Fibroblast of skin of back (primary cell): Measurements from ENCODE around the gene REEP3.

Experiments
- DNase-seq: peaks from one replicate; pipeline ENCODE4 v3.0.0-alpha.2; 2013

Gene REEP3

GRCh38 chr10:63591600-63592379, 70.6 kb downstream of the REEP3 start:
- peak; percentile 33 for DNase-seq

DNA sequence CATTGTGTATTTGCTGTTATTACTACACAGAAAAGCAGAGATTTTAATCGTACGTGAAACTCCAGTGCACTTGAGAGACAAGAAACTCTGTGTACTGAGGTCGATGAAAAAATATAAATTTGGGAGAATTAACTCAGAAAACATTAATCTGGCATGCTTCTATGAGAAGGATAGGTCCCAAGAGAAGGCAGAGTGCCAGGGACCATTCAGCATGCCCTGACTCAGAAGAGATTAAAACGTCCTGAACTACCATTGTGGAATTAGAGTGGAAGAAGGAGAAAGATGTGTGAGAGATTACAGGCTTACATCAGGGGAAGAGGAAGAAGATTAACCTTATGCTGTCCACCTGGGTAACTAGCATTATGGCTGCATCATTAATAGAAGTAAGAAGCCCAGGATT, 72.4 kb downstream of the REEP3 start:
- DNase-seq: no peak

- no peak for DNase-seq
Measured at GRCh38 chr10:63595072-63595471, 73.9 kb downstream of the REEP3 start.

DNA sequence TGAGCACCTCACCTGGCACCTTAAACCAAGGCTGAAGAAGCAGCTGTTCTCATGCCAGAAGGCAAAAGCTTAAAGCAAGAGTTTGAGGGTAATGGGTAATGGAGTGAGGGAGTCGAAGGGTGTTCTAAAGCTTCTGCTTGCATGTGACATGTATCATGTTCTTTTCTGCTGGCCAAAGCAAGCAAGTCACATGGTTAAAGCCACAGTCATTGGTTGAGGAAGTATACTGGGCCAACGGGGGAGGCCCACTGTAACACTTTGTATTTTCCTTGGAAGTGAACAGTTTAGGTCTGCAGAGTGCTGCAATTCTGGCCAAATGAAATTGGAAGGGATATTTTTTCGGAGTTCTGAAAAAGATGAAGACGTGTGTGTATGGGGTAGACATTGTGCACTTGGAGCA, 75.7 kb downstream of the REEP3 start:
- no peak for DNase-seq

DNA sequence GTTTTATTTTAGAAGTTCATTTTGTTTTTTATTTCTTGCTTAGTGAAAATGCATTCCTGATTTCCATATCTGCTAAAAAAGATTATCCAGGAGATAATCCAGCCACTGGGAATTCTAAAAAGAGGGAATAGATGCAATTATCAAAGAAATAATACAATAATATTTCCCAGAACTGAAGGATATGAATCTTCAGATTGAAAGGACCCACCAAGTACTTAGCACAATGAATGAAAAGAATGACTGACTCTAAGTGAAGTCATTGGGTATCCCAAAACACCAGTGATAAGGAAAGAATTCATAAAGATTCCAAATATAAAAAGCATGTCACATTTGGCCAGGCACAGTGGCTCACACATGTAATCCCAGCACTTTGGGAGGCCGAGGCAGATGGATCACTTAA, 79.3 kb downstream of the REEP3 start:
- no peak for DNase-seq

GRCh38 chr10:63603709-63604445, 82.7 kb downstream of the REEP3 start:
- DNase-seq: no peak

DNA sequence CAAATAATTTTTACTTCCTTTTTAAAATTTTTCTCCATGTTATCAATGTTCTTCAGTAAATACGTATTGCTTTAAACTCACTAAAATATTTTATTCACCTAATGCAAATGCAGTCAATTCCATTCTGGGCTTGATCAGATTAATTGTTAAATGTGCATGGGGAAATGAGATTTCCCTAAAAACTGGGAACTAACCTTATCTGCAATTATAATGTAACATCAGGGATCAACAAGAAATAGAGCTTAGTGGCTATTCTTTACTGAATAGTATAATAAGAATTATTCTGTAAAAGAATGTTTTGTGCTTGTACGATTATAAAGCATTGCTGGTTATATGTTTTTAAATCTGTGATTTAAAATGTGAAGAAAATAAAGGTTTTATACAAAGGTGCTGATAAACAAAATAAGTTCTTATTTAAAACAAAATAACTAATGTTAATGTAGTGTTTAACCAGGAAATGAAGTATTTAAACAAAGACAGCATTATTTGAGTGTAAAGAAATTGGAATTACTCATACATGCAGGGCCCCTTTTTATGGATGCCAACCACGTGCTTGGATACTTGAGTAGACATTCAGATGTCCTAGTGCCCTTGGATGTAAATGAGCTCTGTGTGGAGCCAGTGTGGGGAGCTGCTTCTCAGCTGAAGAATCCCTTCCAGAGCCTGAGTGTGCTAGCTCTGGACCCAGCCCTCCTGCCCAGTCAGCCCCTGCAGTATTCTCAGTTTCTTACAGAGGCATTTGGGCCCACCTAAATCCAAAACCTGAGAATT, 84.2 kb downstream of the REEP3 start:
- no peak for DNase-seq

- no peak for DNase-seq
Measured at GRCh38 chr10:63608511-63608910, 87.3 kb downstream of the REEP3 start.

GRCh38 chr10:63611078-63611477, 89.9 kb downstream of the REEP3 start:
- peak; percentile 70 for DNase-seq

DNA sequence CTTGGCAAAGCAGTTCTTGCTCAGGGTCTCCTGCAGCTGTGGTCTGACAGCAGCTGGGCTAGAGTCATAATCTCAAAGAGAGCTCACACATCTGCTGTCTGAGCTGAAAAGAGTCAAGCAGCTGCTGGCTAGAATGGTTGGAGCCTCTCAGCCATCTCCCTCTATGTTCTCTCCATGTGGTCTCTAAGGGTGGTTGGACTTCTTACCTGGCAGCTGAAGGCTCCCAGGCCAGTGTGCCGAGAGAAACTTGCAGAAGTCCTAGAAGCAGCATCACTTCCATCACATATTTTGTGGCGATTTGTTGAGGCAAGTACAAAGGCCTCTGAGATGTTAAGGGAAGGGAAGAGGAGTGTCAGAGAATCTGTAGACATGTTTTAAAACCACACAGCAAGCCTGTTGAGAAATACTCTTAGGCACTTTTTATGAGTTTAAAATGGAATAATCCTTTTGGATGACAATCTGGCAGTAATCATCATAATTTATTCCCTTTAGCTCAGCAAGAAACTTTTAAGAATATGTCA, 93.2 kb downstream of the REEP3 start:
- DNase-seq: no peak

DNA sequence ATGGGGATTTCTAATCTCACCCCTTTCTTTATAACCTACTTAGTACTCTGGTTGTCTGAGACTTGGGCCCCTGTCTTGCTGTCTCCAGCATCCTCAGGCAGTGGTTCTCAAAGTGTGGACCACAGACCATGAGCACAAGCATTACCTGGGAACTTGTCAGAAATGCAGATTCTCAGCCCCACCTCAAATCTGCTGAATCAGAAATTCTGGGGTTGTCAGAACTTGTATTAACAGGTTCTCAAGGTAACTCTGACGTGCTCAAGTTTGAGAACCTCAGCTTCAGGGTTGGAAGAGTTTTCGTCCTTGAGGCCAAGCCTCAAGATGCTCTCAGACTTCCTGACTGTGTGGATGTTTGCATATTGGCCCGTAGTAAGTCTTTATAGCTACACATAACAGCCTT, 97.4 kb downstream of the REEP3 start:
- no peak for DNase-seq

DNA sequence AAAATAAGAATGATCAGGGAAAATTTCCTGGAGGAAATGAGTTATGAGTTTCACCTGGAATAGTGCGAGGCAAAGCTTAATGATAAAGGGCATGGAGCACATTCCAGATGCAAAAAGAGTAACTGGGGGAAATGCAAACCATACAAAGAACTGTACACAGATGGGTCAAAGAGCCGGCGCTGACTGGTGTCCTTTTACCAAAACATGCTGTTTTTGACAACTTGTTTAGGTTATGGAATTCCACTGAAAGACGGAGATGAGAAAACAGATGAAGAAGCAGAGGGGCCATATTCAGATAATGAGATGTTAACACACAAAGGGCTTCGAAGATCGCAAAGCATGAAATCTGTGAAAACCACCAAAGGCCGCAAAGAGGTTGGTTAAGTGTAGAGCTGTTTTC, 98.2 kb downstream of the REEP3 start:
- no peak for DNase-seq

- no peak for DNase-seq
Measured at GRCh38 chr10:63622097-63622496, 100.9 kb downstream of the REEP3 start.

GRCh38 chr10:63624701-63625100, 103.5 kb downstream of the REEP3 start:
- no peak for DNase-seq

GRCh38 chr10:63627396-63627795, 106.2 kb downstream of the REEP3 start:
- DNase-seq: no peak

DNA sequence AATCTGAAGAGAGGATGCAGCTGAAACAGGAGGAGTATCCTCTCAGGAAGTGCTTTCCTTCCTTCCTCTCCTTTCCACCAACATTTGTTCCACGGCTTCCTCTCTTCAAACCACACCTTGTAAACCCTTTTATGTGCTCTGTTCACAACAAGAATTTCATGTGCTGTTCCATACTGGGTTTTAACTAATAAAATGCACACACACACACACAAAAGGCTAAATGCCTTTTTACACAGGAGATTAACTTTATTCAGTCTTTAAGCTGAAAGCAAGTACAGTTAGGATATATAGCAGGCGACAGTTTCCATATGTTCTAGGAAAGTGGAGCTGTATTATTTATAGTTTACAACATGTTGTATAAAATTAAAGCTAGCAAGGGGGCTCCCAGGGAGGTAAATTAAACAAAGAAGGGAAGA, 106.7 kb downstream of the REEP3 start:
- DNase-seq: no peak

GRCh38 chr10:63628526-63629362, 107.5 kb downstream of the REEP3 start:
- DNase-seq: peak; percentile 51

DNA sequence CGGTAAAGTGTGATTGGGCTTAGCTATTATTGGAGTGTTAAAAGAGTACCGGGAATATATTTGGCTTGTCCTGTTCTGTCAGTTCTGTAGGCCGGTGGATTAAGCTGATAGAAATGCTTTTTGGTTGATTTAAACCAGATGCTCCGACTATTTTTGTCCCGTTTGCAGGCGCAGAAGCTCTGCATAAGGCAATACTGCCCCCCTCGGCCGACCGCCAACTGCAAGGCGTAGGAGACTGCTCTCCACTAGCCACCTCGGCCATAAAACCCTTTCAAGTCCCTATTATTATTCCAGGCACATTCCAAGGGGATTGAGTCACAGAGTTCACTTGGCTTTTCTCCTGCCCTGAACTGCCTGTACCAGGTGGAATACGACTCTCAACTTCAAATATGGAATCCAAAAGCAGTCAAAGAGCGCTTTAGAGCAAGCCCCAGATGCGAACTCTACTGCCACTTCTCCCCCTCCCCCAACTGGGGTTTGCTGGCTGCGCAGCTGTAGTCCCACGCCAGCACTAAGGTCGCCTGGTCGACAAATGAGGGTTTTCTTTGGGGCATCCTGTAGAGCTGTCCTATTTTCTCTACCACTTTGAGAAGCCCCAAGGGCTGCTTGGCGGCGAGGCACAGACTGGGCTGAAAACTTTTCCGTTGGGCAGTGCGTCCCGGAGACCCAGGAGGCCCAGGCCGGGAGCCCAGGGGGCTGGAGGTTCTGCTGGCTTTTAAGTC, 108.3 kb downstream of the REEP3 start:
- DNase-seq: peak; percentile 99

DNA sequence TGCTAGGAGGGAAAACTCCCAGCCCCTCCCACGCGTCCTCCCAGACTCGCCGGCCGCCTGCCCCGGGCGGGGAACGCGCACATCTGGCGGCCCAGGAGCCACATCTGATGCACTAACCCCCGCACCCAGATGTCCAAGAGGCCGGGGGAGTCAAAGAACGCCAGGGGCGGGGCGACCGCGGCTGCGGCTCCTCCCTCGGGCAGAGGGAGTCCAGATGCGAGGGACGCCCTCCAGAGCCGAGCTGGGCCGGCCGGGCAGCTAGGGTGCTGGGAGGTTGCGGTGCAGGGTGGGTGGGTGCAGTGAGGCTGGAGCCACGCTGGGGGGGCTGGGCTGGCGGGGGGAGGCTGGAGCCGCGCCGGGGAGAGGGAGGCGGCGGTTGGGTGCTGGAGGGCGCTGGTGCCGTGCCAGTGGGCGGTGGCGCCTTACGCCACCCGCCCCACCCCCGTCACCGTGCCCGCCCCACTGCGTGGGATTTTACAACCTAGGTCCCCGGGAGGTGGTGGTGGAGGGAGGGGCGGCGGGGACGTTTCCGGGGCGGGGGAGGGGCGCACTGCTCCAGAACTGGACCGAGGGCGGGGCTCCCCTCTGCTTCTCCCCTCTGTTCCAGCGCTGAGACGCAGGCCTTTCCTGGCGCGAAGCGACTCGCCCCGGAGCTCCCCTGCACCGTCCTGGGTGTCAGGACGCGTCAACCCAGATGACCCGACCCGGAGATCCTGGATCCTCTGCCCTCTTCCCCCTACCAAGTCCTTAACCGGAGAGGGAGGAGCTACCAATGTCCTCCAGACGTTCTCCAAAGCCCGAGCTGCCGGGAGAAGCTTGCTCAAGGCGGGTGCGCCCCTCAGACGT, 109.1 kb downstream of the REEP3 start:
- peak; percentile 92 for DNase-seq

DNA sequence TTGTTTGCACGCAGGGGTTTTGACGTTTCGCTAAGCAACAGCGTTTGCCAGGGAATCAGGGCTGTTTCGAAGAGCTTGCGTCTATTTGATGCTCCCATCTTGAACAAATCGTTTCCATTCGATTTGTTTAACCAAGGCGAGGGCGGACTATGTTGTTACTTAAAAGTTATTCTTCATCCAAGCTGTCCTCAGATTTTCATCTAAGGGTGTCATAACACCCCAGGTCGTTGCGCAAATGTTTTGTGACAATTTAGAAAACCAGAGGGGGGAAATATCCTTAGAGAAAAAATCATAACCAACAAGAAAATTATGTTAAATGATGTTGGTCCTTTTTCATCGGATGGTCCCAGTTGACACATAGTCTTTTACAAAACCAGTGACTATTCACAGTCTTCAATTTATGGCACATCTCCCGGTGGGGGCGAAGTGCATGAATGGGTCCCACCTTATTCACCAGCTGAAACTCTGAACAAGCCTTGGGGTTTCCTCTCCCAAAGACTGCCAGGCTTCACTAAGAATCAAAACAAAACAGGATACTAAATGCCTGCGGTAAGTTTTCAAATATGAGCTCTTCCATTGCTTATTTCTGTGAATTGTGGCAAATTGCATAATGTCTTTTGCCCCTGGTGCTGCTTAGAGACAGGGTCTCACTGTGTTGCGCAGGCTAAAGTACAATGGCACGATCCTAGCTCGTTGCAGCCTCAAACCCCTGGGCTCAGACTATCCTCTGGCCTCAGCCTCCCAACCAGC, 109.9 kb downstream of the REEP3 start:
- DNase-seq: peak; percentile 34
